Measurements from ENCODE around the gene DIO3.
"Not testable (repeated sequence)": the region's sequence is repeated elsewhere in the genome, so short reads cannot be mapped to it uniquely, and the experiment has no call there.

Gene DIO3

DNA sequence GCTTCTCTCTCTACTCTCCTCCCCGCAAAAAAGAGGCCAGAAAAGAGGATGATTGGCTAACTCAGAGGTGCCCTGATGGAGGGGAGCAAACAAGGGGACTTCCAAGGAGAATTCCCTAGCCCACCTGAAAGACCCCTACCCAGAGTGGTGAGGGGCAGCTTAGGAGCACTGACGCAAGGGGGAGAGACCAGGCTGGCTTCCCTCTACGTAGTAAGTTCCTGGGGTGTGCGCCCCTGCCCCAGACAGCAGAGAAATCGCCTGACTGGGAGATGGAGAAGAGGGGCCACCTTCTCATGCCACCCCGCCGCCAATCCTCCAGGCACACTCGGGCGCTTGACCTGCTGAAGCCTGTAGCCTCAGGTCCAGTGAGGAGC, 2.1 kb upstream of the DIO3 start:
- DNase-seq (ENCODE audit: low spot score), result no peak

DNA sequence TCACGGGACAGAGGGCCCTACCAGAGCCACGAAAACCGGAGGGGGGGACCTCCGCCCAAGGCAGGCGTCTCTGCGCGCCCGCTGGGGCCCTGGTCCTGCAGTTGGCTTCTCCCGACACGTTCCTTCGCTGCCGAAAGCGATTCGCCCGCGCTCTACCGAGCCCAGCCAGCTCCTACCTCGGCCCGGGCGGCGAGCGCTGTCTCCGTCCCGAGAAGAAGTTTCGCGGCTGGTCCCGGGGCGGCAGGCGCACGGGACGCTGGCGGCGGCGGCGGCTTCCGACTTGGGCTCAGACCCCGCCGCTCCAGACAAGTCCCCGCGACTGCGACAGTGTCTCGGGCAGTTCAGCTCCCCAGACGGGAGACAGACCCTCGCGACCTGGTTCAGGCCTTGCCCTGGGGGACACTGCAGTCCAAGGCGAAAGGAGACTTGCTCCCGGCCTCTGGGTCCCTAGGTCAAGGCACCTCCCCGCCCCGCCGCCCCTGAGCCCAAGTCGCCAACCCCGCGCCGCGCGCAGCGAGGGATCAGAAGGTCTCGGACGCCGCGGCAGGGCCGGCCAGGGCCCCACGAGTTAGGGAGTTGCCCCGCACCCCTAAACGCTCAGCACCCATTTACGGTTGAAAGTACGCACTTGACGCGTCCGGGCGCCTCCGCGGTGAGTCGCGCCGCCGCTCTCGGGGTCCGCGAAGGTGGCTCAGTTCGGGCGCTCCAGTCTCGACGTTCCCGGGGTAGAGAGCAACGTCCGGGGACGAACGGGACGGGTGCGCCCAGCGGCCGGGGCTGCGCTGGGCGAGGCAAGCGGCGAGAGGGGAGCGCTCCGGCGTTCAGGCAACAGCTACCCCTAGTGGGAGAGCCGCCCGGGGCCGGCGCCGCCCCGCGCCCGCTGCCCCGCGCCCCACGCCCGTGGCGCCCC, 1.4 kb upstream of the DIO3 start:
- no peak for DNase-seq (ENCODE audit: low spot score)

DNA sequence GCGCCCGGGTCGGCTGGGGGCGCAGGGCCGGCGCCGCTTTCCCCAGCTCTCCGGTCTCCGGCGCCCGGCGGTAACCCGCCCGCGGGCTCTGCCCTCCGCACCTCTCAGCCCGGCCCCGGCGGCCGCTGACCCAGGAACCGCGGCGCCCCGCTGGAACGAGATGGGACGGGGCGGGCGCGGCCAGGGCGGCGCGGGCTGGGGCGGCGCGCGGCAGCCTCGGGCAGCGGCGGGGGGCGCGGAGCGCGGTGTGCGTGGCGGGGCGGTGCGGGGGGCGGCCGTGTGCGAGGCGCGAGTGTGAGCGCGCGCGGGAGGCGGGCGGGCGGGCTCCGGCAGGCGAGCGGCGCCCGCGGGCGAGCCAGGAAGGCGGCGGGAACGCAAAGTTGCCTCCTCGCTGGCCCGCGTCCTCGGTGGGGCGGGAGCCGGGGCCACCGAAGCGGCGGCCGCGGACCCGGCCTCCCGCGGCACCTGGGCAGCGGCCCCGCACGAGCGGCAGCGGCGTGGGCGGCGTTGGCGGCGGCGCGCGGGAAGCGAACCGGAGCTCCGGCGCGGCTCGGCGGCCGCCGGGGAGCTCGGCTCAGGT, 671 bp upstream of the DIO3 start:
- DNase-seq (ENCODE audit: low spot score), result no peak

DNA sequence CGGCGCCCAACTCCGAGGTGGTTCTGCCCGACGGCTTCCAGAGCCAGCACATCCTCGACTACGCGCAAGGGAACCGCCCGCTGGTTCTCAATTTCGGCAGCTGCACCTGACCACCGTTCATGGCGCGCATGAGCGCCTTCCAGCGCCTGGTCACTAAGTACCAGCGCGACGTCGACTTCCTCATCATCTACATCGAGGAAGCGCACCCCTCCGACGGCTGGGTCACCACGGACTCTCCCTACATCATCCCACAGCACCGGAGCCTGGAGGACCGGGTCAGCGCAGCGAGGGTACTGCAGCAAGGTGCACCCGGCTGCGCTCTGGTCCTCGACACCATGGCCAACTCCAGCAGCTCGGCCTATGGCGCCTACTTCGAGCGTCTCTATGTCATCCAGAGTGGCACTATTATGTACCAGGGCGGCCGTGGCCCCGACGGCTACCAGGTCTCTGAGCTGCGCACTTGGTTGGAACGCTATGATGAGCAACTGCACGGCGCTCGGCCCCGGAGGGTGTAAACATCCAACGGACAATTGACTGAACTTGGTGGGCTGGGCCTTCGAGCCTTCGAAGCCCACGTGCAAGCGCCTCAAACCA, 699 bp downstream of the DIO3 start:
- DNase-seq (ENCODE audit: low spot score), result no peak

DNA sequence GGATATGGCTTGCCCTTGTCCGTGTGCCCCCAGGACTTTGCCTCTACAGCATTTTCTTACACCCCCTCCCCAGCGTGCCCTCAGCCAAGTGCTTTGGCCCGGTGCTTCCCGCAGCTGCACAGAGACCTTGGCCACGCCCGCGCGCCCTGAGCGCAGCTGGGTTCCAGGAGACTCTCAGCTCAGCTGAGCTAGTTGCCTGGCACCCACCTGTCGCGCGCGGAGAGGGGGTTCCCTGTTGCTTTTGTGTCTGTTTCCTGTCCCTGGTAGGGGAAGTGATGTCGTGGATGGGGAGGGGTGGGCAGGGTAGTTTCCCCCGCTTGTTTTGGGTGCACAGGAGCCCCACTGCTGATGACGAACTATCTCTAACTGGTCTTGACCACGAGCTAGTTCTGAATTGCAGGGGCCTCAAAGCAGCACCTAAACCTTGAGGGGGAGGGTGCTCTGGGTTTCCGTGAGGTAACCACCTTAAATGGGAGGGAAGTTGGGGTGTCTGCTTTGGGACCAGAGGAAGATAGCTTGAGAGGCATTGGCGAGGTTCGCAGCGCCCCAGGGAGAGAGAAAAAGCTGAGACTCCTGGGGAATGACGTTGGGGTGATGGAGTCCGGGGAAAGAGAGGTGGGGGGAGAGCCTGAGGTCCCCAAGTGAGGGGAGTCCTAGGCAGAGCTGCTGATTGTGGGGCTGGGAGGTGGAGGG, 1.5 kb downstream of the DIO3 start:
- no peak for DNase-seq (ENCODE audit: low spot score)

DNA sequence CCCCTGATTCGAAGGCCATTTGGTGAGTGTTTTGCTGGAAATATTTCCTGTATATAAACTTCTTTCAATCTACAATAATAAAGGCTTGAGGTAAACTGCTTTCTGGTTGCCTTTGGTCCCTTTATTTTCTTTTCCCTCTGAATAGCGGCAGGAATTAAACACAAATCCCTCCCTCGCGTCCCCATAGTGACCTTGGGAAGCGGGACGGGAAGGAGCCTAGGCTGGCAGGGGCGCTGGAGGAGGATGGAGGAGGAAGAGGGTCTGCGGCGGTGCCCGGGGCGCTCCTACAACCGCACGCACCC, 2.0 kb downstream of the DIO3 start:
- DNase-seq (ENCODE audit: low spot score), result no peak

DNA sequence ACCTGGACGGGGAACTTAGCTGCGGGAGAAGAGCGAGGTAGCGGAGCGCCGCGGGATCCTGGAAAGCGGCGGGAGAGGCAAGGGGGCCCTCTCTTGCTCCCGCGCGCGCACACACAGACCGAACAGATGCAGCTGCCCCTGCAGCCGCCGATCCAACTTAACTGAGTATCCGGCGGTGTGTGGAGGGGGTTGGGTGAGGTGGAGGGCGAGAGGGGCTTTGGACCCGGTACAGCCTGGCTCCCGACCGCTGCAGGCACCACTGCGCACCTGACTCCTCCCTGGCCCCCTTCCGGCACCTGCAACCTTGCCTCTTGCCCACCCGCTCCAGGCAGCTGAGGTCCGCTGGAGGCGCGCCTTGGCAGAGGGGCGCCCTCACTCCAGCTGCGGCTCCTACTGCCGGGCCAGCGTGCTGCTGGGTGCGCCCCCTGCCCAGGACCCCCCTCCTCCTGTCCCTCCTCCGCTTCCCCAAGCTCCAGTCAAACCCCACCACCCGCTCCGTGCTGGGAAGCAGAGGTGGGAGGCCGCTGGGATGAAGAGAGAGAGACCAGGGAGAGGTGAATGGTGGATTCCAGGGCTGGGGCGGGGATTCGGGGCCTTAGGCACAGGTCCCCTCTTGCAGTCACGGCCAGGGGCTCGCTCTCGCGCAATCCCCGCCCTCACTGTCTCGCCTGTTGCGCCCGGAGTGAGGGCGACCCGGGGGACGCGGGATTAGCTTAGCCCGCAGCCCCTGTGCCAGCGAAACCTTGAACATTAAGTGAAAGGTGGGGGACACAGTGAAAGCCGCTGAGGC, 2.6 kb downstream of the DIO3 start:
- no peak for DNase-seq (ENCODE audit: low spot score)

DNA sequence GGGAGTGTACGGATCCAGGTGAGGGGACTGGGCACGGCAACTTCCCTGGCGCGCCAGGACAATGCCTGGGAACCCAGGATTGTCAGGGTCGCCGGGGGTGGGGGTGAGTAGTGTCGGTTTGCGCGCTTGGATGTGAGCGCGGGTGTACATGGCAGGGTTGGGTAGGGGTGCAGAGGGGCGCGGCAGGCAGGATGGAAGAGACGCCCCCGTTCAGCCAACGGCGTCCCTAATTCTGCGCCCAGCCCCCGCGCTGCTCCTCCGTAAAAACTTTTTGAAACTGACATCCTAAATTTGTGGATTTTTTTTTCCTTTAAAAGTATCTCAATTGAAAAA, 3.1 kb downstream of the DIO3 start:
- no peak for DNase-seq (ENCODE audit: low spot score)

DNA sequence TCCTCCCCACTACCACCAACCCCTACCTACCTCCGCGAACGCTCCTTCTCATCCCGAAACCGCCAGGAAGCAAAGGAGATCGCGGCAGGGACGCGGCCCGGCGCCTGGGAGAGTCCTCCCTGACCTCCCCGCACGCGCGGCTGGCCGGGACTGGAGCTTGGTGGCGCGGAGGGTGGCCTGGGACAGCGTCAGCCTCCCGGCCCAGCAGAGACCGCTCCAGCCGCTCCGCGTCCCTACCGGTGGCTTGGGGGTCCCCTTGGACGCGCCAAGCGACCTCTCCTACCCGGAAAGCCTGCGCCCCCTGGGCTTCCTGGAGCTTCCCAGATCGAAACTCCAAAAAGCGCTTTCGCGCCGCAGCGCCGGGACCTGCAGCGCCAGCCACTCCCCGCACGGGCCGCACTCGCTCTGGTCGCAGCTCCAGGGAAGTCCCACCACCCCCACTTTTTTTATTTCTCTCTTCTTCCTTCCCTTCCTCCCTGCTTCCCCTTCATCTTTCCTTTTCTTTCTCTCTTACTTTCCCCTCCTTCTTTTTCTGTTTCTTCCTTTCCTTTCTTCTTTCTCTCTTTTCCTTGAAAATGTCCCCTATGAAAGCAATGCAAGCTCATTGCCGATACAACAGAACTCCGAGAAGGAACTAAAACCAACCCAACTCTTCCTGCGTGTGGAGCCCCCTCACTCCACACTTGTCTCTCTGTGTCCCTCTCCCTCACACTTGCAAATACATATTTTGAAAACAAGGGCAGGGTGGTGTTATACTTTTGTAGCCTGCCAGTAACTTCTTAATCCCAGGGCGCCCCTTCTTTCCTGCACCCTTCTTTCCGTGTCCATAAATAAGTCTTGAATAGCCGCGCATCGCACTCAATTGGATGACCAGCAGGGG, 3.8 kb downstream of the DIO3 start:
- DNase-seq (ENCODE audit: low spot score), result no peak

DNA sequence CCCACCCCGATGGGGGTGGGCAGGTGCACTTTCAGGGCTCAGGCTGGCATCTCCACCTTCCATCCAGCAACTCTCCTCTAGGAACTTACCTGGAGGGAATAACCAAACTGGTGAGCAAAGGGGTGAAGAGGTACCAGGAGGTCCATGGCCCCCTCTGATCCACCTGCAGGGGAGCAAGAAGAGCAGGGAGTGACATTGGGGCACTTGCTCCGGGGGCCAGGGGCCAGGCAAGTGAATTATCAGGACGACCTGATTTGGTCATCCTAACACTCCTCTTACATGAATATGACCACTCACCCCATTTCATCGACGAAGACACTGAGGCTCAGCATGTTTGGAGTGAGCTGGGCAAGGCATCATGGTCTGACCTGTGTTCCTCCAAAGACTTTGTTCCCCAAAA, 6.0 kb downstream of the DIO3 start:
- DNase-seq (ENCODE audit: low spot score), result no peak

DNA sequence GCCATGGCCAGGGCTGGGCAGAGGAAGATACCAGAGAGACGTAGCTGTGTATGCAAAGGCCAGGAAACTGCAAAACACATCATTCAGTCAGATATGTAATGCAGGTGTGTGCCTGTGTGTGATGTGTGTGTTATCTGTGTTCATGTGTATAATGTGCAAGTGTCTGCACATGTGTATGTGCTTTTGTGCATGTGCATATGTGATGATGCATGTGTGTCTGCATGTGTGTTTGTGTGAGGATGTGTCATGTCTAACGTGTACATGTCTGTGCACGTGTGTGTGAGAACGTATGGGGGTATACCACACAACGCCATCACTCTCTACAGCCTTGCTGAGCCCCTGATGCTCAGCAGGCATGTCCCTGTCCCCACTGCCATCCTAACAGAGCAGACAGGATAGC, 9.7 kb downstream of the DIO3 start:
- DNase-seq (ENCODE audit: low spot score), result no peak

DNA sequence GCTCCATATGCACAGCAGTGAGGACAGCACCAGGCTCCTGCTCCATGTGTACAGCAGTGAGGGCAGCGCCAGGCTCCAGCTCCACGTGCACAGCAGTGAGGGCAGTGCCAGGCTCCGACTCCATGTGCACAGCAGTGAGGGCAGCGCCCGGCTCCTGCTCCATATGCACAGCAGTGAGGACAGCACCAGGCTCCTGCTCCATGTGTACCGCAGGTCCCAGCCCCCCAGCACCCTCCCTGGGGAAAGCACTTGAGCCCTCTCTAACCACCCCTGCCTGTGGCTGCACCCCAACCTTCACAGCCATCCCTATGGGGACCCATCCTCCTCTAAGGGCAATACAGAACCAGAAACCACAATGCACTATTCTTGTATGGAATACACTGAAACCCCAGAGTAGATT, 11.2 kb downstream of the DIO3 start:
- not testable (repeated sequence) for DNase-seq (ENCODE audit: low spot score)

DNA sequence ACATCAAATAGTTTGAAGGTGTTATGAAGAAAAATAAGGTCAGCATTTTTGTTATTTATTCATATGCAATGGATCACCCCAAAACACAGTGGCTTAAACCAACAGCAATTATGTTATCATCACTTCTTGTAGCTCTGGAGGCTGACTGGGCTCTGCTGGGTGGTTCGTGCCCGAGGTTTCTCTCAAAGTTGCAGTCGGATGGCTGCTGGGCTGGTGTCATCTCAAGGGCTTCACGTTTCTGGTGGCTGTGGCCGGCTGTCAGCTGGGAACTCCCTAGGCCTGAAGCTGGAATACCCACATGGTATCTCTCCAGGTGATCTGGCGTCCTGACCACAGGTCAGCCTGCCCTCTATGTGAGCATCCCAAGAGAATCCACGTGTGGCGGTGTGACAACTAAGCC, 12.0 kb downstream of the DIO3 start:
- no peak for DNase-seq (ENCODE audit: low spot score)

DNA sequence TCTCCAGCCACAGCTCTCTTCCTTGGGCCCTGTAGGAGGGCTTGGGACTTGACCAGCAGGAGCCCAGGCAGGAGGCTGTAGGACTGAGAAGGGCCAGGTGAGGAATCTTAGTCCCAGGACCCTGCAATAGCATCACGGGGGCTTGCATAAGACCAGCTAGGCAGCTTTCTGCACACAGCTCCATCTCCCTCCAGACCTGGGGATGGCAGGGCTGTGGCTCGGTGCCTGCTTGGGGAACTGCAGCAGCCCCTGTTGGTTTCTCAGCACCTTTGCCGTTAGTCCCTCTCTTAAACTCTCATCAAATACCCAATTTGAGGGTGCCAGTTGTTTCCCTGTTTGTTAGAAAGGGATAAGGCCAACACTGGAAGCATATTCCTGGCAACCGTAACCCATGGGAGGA, 14.3 kb downstream of the DIO3 start:
- no peak for DNase-seq (ENCODE audit: low spot score)

DNA sequence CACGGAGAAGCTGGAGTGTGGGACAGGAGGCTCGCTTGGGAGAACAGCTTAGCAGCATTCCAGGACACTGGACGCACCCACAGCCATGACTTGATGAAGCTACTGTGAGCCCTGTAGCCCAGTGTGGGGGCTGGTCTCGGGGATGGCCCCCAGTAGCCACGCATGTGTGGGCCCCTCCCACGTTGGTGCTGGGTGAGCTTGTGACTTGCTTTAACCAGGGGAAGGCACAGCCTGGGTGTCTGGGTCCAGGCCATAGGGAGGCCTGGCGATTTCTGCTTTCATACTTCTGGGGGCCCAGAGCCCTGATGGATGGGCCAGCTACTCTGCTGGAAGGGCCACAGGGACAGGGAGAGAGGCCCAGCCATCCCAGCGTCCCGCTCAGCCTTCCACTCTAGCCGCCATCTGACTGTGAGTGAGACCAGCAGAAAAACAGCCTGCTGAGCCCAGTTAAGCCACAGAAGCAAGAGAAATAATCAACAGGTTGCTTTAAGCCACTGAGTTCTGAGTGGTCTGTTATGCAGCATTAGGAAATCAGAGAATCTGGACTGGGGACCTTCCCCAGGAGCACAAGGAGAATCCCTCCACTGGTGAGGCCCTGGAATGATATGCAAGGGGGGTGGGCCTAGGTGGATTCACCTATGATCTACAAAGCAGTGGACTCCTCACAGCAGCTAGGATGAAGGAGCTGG, 16.1 kb downstream of the DIO3 start:
- no peak for DNase-seq (ENCODE audit: low spot score)

DNA sequence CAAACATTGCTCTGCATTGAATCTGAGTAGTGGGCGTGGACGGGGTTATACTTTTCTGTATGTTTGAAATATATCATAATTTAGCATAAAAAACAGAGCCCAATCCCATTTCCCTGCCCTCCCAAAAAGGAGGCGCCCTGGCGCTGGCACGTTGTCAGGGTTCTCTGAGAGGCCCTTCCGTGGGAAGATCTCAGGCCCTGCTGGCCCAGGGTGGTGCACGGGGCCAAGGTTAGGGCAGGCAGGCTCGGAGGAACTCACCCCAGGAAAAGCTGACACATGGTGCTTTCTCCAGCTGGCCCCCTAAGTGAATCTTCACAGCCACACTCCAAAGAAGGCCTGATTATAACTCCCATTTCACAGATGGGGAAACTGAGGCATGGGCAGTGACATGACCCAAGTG, 17.2 kb downstream of the DIO3 start:
- DNase-seq (ENCODE audit: low spot score), result no peak

DNA sequence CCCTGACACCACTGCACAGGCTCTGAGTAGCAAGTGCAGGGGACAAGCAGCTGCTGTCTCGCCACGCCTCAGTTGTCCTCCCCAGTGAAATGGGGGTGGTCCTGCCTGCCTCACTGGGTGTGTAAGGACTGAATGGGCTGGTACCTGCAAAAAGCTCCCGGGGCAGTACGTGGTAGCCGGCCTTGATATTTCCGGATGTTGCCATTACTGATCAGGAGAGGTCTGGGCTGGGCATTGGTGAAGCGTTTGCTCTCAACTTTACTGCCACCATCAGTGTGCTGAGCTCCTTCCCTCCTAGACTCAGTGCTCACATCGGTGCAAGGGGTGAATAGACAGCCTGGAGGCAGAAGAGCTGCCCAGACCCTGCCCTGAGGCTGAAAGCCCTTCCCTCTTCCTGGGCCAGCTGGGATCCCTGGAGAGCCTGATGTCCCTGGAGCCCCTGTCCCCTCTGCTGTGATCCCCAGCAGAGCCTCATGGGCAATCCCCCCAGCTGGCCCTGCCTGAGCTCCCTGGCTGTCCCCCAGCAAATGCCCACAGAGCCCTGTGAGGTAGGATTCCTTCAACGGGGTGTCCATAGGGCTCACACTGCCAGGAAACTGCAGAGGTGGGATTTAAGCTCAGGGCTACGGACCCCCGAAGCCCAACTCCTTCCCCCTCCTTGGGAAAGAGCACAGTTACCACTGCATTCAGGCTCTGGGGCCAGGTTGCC, 18.2 kb downstream of the DIO3 start:
- DNase-seq (ENCODE audit: low spot score), result no peak

DNA sequence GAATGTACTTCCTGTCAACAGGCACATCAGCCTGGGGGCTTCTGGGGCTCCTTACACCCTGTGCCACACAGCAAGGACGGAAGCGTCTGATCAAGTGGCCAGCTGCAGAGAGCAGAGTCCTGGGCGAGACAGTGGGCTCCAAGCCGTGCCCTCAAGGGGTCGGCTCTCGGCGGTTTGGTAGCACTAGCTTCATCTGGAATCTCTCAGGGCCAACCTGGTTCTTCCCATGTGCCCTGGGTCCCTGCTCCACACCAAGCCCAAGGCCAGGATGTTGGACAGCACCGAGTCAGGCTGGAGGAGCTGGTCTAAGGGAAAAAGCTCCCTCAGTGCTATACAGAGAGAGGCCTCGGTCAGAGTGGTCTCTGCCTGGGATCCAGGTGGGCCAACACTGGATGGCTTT, 20.5 kb downstream of the DIO3 start:
- no peak for DNase-seq (ENCODE audit: low spot score)

DNA sequence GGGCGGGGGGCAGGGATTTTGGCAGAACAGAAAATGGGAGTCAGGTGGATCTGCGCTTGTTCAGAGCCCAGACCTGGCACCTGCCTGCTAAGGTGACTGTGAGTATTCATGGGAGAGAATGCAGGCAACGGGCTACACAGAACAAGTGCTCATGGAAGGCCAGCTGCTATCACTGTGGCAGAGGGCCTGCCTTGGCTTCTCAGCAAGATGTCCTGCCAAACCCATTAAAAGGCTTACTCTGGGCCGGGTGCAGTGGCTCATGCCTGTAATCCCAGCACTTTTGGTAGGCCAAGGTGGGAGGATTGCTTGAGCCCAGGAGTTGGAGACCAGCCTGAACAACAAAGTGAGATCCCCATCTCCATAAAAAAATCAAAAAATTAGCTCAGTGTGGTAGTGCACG, 21.0 kb downstream of the DIO3 start:
- DNase-seq (ENCODE audit: low spot score), result no peak
